ENCODE measurements around the gene SKP2. TPM values are rescaled to one million over a fixed set of nuclear protein-coding genes. Genes with fewer than 3 reads are reported as not detected.

Gene SKP2
- 14.4 TPM for total RNA-seq

GRCh38 chr5:36151434-36152323 lies at the start of gene SKP2, which contains the start of gene LMBRD2:
Gene SKP2 (plus strand): TSS chr5:36152111. CDS start chr5:36152263, 152 bp downstream.
Gene LMBRD2 (minus strand): TSS chr5:36151887. CDS start chr5:36143349, 8,538 bp downstream.
- peak; percentile 93 to 99 for DNase-seq (ENCODE audit: low spot score in 2 of 2)
- Histone ChIP-seq H3K36me3 (peaks cover 0 to 4% of the 10 kb centered on the region in 2 donors), H3K27me3 (no peaks in the 10 kb centered on the region), H3K27ac (peak within 1 kb of the TSS; percentile 83 to 84), H3K4me3 (peak within 1 kb of the TSS; percentile 83 to 92), H3K4me1 (peaks cover 0 to 4% of the 10 kb centered on the region in 2 donors), H3K9me3 (no peaks in the 10 kb centered on the region)
- peak in 1 of 3 experiments; percentile 4 for TF ChIP-seq CTCF (IDR thresholded peaks at IDR 0.05)
- intact Hi-C loops (cut with DNase I), result loop anchor here (2.0 to 5.0 kb wide), 5 partner anchors 91 to 1219 kb away; partner anchors contain the start of genes NIPBL, NUP155 and RANBP3L

GRCh38 chr5:36105819-36106218 lies 46.1 kb upstream of the SKP2 start:
- H3K4me3 ChIP-seq, result no peak overlapping the region
- no peaks in the 10 kb centered on the region for H3K4me1 ChIP-seq
- intact Hi-C loops (cut with DNase I), result no loop called here
- TF ChIP-seq CTCF (IDR thresholded peaks at IDR 0.05), result no peak
- no peak for DNase-seq (ENCODE audit: low spot score in 2 of 2)
- H3K9me3 ChIP-seq, result no peaks in the 10 kb centered on the region
- H3K27ac ChIP-seq, result no peak overlapping the region
- H3K36me3 ChIP-seq, result peaks cover 27 to 64% of the 10 kb centered on the region in 2 donors
- no peaks in the 10 kb centered on the region for H3K27me3 ChIP-seq

GRCh38 chr5:36108758-36109460 lies 43.0 kb upstream of the SKP2 start:
- H3K27ac ChIP-seq, result no peak overlapping the region
- no peaks in the 10 kb centered on the region for H3K27me3 ChIP-seq
- no peak for TF ChIP-seq CTCF (IDR thresholded peaks at IDR 0.05)
- no peak for DNase-seq (ENCODE audit: low spot score in 2 of 2)
- no peak overlapping the region for H3K4me3 ChIP-seq
- H3K9me3 ChIP-seq, result no peaks in the 10 kb centered on the region
- intact Hi-C loops (cut with DNase I), result no loop called here
- H3K4me1 ChIP-seq, result no peaks in the 10 kb centered on the region
- peaks cover 34 to 65% of the 10 kb centered on the region in 2 donors for H3K36me3 ChIP-seq

- H3K4me3 ChIP-seq, result no peak overlapping the region
- no peaks in the 10 kb centered on the region for H3K27me3 ChIP-seq
- no peaks in the 10 kb centered on the region for H3K9me3 ChIP-seq
- intact Hi-C loops (cut with DNase I), result no loop called here
- H3K27ac ChIP-seq, result no peak overlapping the region
- H3K4me1 ChIP-seq, result no peaks in the 10 kb centered on the region
- TF ChIP-seq CTCF (IDR thresholded peaks at IDR 0.05), result no peak
- DNase-seq (ENCODE audit: low spot score in 2 of 2), result no peak
- peaks cover 31 to 64% of the 10 kb centered on the region in 2 donors for H3K36me3 ChIP-seq
Measured at GRCh38 chr5:36111238-36111637, 40.7 kb upstream of the SKP2 start.

- no peak for TF ChIP-seq CTCF (IDR thresholded peaks at IDR 0.05)
- intact Hi-C loops (cut with DNase I), result no loop called here
- DNase-seq (ENCODE audit: low spot score in 2 of 2), result no peak
- Histone ChIP-seq H3K27me3 (no peaks in the 10 kb centered on the region), H3K27ac (no peak overlapping the region), H3K36me3 (peaks cover 4 to 28% of the 10 kb centered on the region in 2 donors), H3K4me3 (no peak overlapping the region), H3K4me1 (no peaks in the 10 kb centered on the region), H3K9me3 (peaks cover 0 to 10% of the 10 kb centered on the region in 2 donors)
Measured at GRCh38 chr5:36125868-36126267, 26.0 kb upstream of the SKP2 start.

All from ascending aorta (tissue), 2 donors.